GM08714 (cell line): Measurements from ENCODE around the gene DPEP2.
"Not testable (repeated sequence)": the region's sequence is repeated elsewhere in the genome, so short reads cannot be mapped to it uniquely, and the experiment has no call there.

ENCODE experiments used
- H3K4me3 ChIP-seq: fragments of 200-500 bp; sonication (Bioruptor generic); 2 replicates; pipeline ENCODE4 v1.5.1; 2014; ENCODE audit warnings: mild to moderate bottlenecking, low read length, inconsistent platforms
- ZNF274 ChIP-seq: IDR thresholded peaks from 2 replicates; pipeline ENCODE4 v1.6.1; 2012; ENCODE audit warnings: mild to moderate bottlenecking, low read depth, low read length

The DPEP2 gene

GRCh38 chr16:67944690-67945391 is 54.4 kb downstream of the DPEP2 start:
- TF ChIP-seq ZNF274, result no peak
- H3K4me3 ChIP-seq, result no peak overlapping the region

- TF ChIP-seq ZNF274, result no peak
- no peak within 1 kb of the TSS for H3K4me3 ChIP-seq
Measured at GRCh38 chr16:67943619-67944504, 55.4 kb downstream of the DPEP2 start, which contains the start of gene LCAT. Gene LCAT (minus strand): TSS chr16:67944120. CDS start chr16:67944101, 19 bp downstream.

GRCh38 chr16:67943256-67943618 is 56.0 kb downstream of the DPEP2 start:
- no peak for TF ChIP-seq ZNF274
- H3K4me3 ChIP-seq, result no peak overlapping the region

GRCh38 chr16:67942510-67943255 is 56.6 kb downstream of the DPEP2 start:
- H3K4me3 ChIP-seq, result no peak overlapping the region
- no peak for TF ChIP-seq ZNF274

- no peak overlapping the region for H3K4me3 ChIP-seq
- TF ChIP-seq ZNF274, result no peak
Measured at GRCh38 chr16:67942200-67942509, 57.1 kb downstream of the DPEP2 start.

GRCh38 chr16:67941469-67942199 is 57.6 kb downstream of the DPEP2 start:
- H3K4me3 ChIP-seq, result no peak overlapping the region
- no peak for TF ChIP-seq ZNF274

GRCh38 chr16:67940446-67941089 is 58.7 kb downstream of the DPEP2 start:
- TF ChIP-seq ZNF274, result no peak
- H3K4me3 ChIP-seq, result no peak overlapping the region

- H3K4me3 ChIP-seq, result no peak overlapping the region
- TF ChIP-seq ZNF274, result no peak
Measured at GRCh38 chr16:67939507-67940445, 59.5 kb downstream of the DPEP2 start.

GRCh38 chr16:67937713-67938112 is 61.6 kb downstream of the DPEP2 start:
- H3K4me3 ChIP-seq, result not testable (repeated sequence)
